Smooth muscle cell (in vitro differentiated cells): ENCODE results near the gene GPRC5A. TPM values are rescaled to one million over a fixed set of nuclear protein-coding genes. Genes with fewer than 3 reads are reported as not detected.

Experiments
- DNase-seq: peaks from one replicate; lab custom pipeline; 2025; ENCODE audit not compliant: unreplicated experiment; lab: John Stamatoyannopoulos, UW
- H2AFZ ChIP-seq: fragments of 200-600 bp; sonication (generic); 2 replicates; pipeline ENCODE4 v1.6.0; 2016; ENCODE audit warnings: antibody characterized with exemption, low read depth, mild to moderate bottlenecking
- H3F3A ChIP-seq: fragments of 200-600 bp; sonication (generic); 2 replicates; pipeline ENCODE4 v1.6.0; 2017; ENCODE audit warnings: antibody characterized with exemption, low read depth
- H3K27ac ChIP-seq: fragments of 200-600 bp; sonication (generic); 2 replicates; pipeline ENCODE4 v1.5.1; 2016; ENCODE audit warnings: low read depth, mild to moderate bottlenecking
- H3K27me3 ChIP-seq: fragments of 200-600 bp; sonication (generic); 2 replicates; pipeline ENCODE4 v1.6.1; 2016; ENCODE audit warnings: low read depth, mild to moderate bottlenecking
- H3K36me3 ChIP-seq: fragments of 200-600 bp; sonication (generic); 2 replicates; pipeline ENCODE4 v1.5.1; 2016; ENCODE audit warnings: low read depth
- H3K4me1 ChIP-seq: fragments of 200-600 bp; sonication (generic); 2 replicates; pipeline ENCODE4 v1.5.1; 2016; ENCODE audit warnings: low read depth
- H3K4me2 ChIP-seq: fragments of 200-600 bp; sonication (generic); 2 replicates; pipeline ENCODE4 v1.6.0; 2016; ENCODE audit warnings: mild to moderate bottlenecking
- H3K4me3 ChIP-seq: fragments of 200-600 bp; sonication (generic); 2 replicates; pipeline ENCODE4 v1.5.1; 2016; ENCODE audit warnings: mild to moderate bottlenecking
- H3K79me2 ChIP-seq: fragments of 200-600 bp; sonication (generic); 2 replicates; pipeline ENCODE4 v1.6.0; 2016; ENCODE audit warnings: low read depth, mild to moderate bottlenecking
- H3K9ac ChIP-seq: fragments of 200-600 bp; sonication (generic); 2 replicates; pipeline ENCODE4 v1.6.0; 2016; ENCODE audit warnings: low read depth
- H3K9me3 ChIP-seq: fragments of 200-600 bp; sonication (generic); replicated peaks from 2 replicates; pipeline ENCODE4 v1.5.1; 2016; ENCODE audit warnings: low read depth
- H4K20me1 ChIP-seq: fragments of 200-600 bp; sonication (generic); 2 replicates; pipeline ENCODE4 v1.6.0; 2016; ENCODE audit warnings: low read depth
- CTCF ChIP-seq: fragments of 200-600 bp; sonication (generic); IDR thresholded peaks from 2 replicates; pipeline ENCODE4 v1.5.1; 2017; ENCODE audit warnings: borderline replicate concordance, mild to moderate bottlenecking, antibody characterized with exemption; ENCODE audit not compliant: insufficient read depth, poor library complexity, severe bottlenecking
- WGBS: methylation state at CpG from one replicate; pipeline ENCODE4 v1.1.7; 2016; ENCODE audit warnings: low lambda C conversion rate; 5-methylcytosine and 5-hydroxymethylcytosine counted together
- polyA plus RNA-seq: library from polyadenylated mRNA; unstranded; fragments of >200 nt; fragmentation: Nextera tagmentation; extraction: Ambion mirVana; gene quantifications from 2 replicates; pipeline ENCODE4 v1.2.1, GENCODE V29; 2016
- total RNA-seq: library from RNA; depleted of rRNA; stranded (reverse); fragments of >200 nt; gene quantifications from 2 replicates; pipeline ENCODE4 v1.2.3, GENCODE V29; 2014

Gene GPRC5A
- total and polyA plus RNA-seq, 2 experiments from 2014 or later = 13.6 to 39.2 TPM

- no peak for DNase-seq
- Histone ChIP-seq H3F3A (peaks cover 10% of the 10 kb centered on the region), H3K9ac (no peak overlapping the region), H4K20me1 (no peaks in the 10 kb centered on the region), H3K27me3 (no peaks in the 10 kb centered on the region), H3K4me3 (no peak overlapping the region), H3K9me3 (no peaks in the 10 kb centered on the region), H3K4me2 (no peak overlapping the region), H3K4me1 (peaks cover 8% of the 10 kb centered on the region), H2AFZ (no peak overlapping the region), H3K27ac (no peak overlapping the region), H3K79me2 (no peaks in the 10 kb centered on the region), H3K36me3 (no peaks in the 10 kb centered on the region)
- WGBS = 63% methylated on average over 5 of the region's 5 CpGs
- TF ChIP-seq CTCF = no peak
Measured at GRCh38 chr12:12877153-12877768, 14.1 kb upstream of the GPRC5A start.

GRCh38 chr12:12877781-12878455 lies 13.4 kb upstream of the GPRC5A start:
- H4K20me1 ChIP-seq = no peaks in the 10 kb centered on the region
- TF ChIP-seq CTCF = no peak
- H3K9ac ChIP-seq = no peak overlapping the region
- DNase-seq = no peak
- no peak overlapping the region for H3K27ac ChIP-seq
- H3K27me3 ChIP-seq = no peaks in the 10 kb centered on the region
- no peaks in the 10 kb centered on the region for H3K36me3 ChIP-seq
- H2AFZ ChIP-seq = no peak overlapping the region
- no peak overlapping the region for H3K4me2 ChIP-seq
- H3K79me2 ChIP-seq = no peaks in the 10 kb centered on the region
- WGBS = 77% methylated on average over 9 of the region's 9 CpGs
- H3K9me3 ChIP-seq = no peaks in the 10 kb centered on the region
- peaks cover 3% of the 10 kb centered on the region for H3K4me1 ChIP-seq
- H3F3A ChIP-seq = peaks cover 10% of the 10 kb centered on the region
- no peak overlapping the region for H3K4me3 ChIP-seq

- no peaks in the 10 kb centered on the region for H3K27me3 ChIP-seq
- no peak overlapping the region for H3K9ac ChIP-seq
- no peak overlapping the region for H2AFZ ChIP-seq
- H3K4me3 ChIP-seq = no peak overlapping the region
- TF ChIP-seq CTCF = no peak
- WGBS = 93% methylated on average over 6 of the region's 6 CpGs
- no peaks in the 10 kb centered on the region for H3K36me3 ChIP-seq
- H3K79me2 ChIP-seq = no peaks in the 10 kb centered on the region
- H3K4me2 ChIP-seq = no peak overlapping the region
- H3K4me1 ChIP-seq = no peaks in the 10 kb centered on the region
- no peak overlapping the region for H3K27ac ChIP-seq
- H4K20me1 ChIP-seq = no peaks in the 10 kb centered on the region
- no peaks in the 10 kb centered on the region for H3K9me3 ChIP-seq
- DNase-seq = no peak
- no peaks in the 10 kb centered on the region for H3F3A ChIP-seq
Measured at GRCh38 chr12:12880537-12880936, 10.8 kb upstream of the GPRC5A start.
